ENCODE measurements around the gene PCDH20.

The PCDH20 gene

DNA sequence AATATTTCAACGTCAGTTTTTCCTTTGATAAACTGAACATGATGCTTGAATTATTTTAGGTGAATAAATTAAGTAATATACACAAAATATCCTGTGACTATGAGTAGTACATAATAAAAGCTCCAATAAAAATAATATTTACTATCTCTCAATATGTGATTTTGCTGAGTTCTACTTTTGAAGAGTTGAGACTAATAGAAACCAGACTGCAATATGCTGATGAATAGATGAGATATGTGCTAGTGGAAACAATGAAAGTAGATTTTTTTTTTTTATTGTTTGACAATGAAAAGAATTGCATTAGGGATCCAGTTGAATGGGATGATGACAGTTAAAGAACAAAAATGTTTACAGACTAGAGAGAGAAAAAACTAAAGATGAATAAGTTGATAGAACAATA lies 16.4 kb upstream of the PCDH20 start:
- H4K20me1 ChIP-seq (ENCODE audit: low read depth, low read length): no peaks in the 10 kb centered on the region
- TF ChIP-seq EZH2phosphoT487 (conservative IDR thresholded peaks at IDR 0.05; ENCODE audit: low read length): no peak
- TF ChIP-seq, protein P1, sequence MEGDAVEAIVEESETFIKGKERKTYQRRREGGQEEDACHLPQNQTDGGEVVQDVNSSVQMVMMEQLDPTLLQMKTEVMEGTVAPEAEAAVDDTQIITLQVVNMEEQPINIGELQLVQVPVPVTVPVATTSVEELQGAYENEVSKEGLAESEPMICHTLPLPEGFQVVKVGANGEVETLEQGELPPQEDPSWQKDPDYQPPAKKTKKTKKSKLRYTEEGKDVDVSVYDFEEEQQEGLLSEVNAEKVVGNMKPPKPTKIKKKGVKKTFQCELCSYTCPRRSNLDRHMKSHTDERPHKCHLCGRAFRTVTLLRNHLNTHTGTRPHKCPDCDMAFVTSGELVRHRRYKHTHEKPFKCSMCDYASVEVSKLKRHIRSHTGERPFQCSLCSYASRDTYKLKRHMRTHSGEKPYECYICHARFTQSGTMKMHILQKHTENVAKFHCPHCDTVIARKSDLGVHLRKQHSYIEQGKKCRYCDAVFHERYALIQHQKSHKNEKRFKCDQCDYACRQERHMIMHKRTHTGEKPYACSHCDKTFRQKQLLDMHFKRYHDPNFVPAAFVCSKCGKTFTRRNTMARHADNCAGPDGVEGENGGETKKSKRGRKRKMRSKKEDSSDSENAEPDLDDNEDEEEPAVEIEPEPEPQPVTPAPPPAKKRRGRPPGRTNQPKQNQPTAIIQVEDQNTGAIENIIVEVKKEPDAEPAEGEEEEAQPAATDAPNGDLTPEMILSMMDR (IDR thresholded peaks at IDR 0.05; ENCODE audit: insufficient read depth, low read length, poor library complexity, severe bottlenecking): no peak
- H3K9me2 ChIP-seq (replicated peaks; ENCODE audit: insufficient read depth, low read length): no peaks in the 10 kb centered on the region
- no peak overlapping the region for H3K9ac ChIP-seq (ENCODE audit: low read length)
- no peaks in the 10 kb centered on the region for H3K9me3 ChIP-seq (ENCODE audit: insufficient read depth, low read length)
- no peaks in the 10 kb centered on the region for H3F3A ChIP-seq (ENCODE audit: insufficient read depth)
- no peak overlapping the region for H3K4me3 ChIP-seq (ENCODE audit: insufficient read depth, low read length, poor library complexity, severe bottlenecking)
- no peaks in the 10 kb centered on the region; the same call in 1 of the 2 replicates for H3K36me3 ChIP-seq (ENCODE audit: low read length)
- H2AFZ ChIP-seq (ENCODE audit: low read depth, low read length, severe bottlenecking): no peak overlapping the region
- H3K79me2 ChIP-seq (ENCODE audit: insufficient read depth, low read length): no peaks in the 10 kb centered on the region
- no peak overlapping the region for H3K4me2 ChIP-seq (ENCODE audit: low read depth, low read length, poor library complexity, severe bottlenecking)
- H3K27me3 ChIP-seq (ENCODE audit: low read length): no peaks in the 10 kb centered on the region
- H3K27ac ChIP-seq (ENCODE audit: low read depth, low read length): no peak overlapping the region

DNA sequence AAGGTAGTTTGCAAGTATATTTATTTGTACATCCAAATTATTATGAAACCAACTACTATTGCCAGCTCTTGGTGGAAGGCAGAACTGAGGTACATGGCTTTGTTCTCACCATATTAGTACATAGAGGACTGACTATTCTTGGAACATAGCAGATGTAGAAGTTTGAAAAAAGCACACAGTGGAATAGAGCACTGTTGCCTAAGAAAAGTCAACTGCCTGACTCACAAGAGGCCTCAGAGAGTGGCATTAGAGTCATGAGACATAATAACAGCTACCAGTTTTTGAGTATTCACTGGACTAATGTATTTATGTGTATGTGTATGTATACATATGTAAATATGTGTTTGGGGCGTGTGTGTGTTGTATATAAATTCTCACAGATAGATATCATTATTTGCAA lies 8.3 kb upstream of the PCDH20 start:
- TF ChIP-seq, protein P1 (IDR thresholded peaks at IDR 0.05; ENCODE audit: insufficient read depth, low read length, poor library complexity, severe bottlenecking): no peak
- TF ChIP-seq EZH2phosphoT487 (conservative IDR thresholded peaks at IDR 0.05; ENCODE audit: low read length): no peak
- Histone ChIP-seq H3K9me3 (ENCODE audit: insufficient read depth, low read length) (no peaks in the 10 kb centered on the region), H3K27ac (ENCODE audit: low read depth, low read length) (no peak overlapping the region), H3K27me3 (ENCODE audit: low read length) (no peaks in the 10 kb centered on the region), H3K36me3 (ENCODE audit: low read length) (no peaks in the 10 kb centered on the region), H3K9me2 (replicated peaks; ENCODE audit: insufficient read depth, low read length) (no peaks in the 10 kb centered on the region), H3K4me3 (ENCODE audit: insufficient read depth, low read length, poor library complexity, severe bottlenecking) (no peak overlapping the region), H3F3A (ENCODE audit: insufficient read depth) (no peaks in the 10 kb centered on the region), H3K4me2 (ENCODE audit: low read depth, low read length, poor library complexity, severe bottlenecking) (no peak overlapping the region), H3K79me2 (ENCODE audit: insufficient read depth, low read length) (no peaks in the 10 kb centered on the region), H4K20me1 (ENCODE audit: low read depth, low read length) (no peaks in the 10 kb centered on the region), H2AFZ (ENCODE audit: low read depth, low read length, severe bottlenecking) (no peak overlapping the region), H3K9ac (ENCODE audit: low read length) (no peak overlapping the region)

DNA sequence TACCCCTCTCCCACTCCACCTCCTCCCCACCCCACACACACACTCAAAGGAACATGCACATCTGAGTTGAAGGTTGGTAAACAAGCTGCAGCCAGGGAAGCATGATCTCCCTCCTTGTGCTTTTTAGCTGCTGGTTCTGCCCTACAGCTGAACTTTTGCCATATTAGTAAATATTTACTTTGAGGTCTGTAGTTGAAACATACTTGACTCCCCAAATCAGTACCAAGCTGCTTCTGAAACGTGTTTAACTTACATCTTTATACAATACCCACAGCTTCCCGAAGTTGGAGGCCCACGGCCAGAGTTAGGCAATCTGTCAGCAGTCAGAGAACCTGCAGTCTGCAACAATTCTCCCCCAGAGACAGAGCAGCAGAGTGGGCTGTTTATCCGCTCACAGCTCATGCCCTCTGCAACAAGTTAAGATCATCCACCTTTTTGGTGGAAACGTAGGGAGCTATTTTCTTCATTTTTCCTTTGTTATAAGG lies 1.5 kb upstream of the PCDH20 start:
- H3K27me3 ChIP-seq (ENCODE audit: low read length): no peaks in the 10 kb centered on the region
- no peaks in the 10 kb centered on the region for H4K20me1 ChIP-seq (ENCODE audit: low read depth, low read length)
- H3K4me2 ChIP-seq (ENCODE audit: low read depth, low read length, poor library complexity, severe bottlenecking): no peak overlapping the region
- H3K9me3 ChIP-seq (ENCODE audit: insufficient read depth, low read length): no peaks in the 10 kb centered on the region
- no peaks in the 10 kb centered on the region for H3F3A ChIP-seq (ENCODE audit: insufficient read depth)
- no peak overlapping the region for H3K27ac ChIP-seq (ENCODE audit: low read depth, low read length)
- TF ChIP-seq EZH2phosphoT487 (conservative IDR thresholded peaks at IDR 0.05; ENCODE audit: low read length): no peak
- TF ChIP-seq, protein P1 (IDR thresholded peaks at IDR 0.05; ENCODE audit: insufficient read depth, low read length, poor library complexity, severe bottlenecking): no peak
- no peaks in the 10 kb centered on the region for H3K79me2 ChIP-seq (ENCODE audit: insufficient read depth, low read length)
- H2AFZ ChIP-seq (ENCODE audit: low read depth, low read length, severe bottlenecking): no peak overlapping the region
- no peaks in the 10 kb centered on the region for H3K9me2 ChIP-seq (replicated peaks; ENCODE audit: insufficient read depth, low read length)
- no peak overlapping the region for H3K4me3 ChIP-seq (ENCODE audit: insufficient read depth, low read length, poor library complexity, severe bottlenecking)
- H3K36me3 ChIP-seq (ENCODE audit: low read length): no peaks in the 10 kb centered on the region
- no peak overlapping the region for H3K9ac ChIP-seq (ENCODE audit: low read length)
